Liver (tissue), 9 donors: ENCODE measurements around the gene TNFRSF6B. TPM values are rescaled to one million over a fixed set of nuclear protein-coding genes. Genes with fewer than 3 reads are reported as not detected.

Experiments
- DNase-seq: peaks from one replicate; pipeline ENCODE4 v3.0.0-alpha.2; 2017; ENCODE audit warnings: low spot score
- H3K27ac ChIP-seq, 2 donors: one replicate each; pipeline ENCODE4 v1.7.0; 2013; ENCODE audit warnings: inconsistent platforms in 2 of 2, low read length in 2 of 2, control low read depth in 1 of 2, low read depth in 1 of 2, mild to moderate bottlenecking in 1 of 2
- H3K27me3 ChIP-seq, 4 donors: one replicate each; pipeline versions ENCODE4 v1.6.1 to v1.7.0; 2013; ENCODE audit warnings: low read length in 3 of 4, inconsistent platforms in 1 of 4, mild to moderate bottlenecking in 1 of 4, moderate library complexity in 1 of 4; ENCODE audit not compliant: control insufficient read depth in 4 of 4, insufficient read depth in 4 of 4
- H3K36me3 ChIP-seq, 4 donors: one replicate each; pipeline versions ENCODE4 v1.6.1 to v1.7.0; 2013; ENCODE audit warnings: low read length in 3 of 4, mild to moderate bottlenecking in 3 of 4, low read depth in 1 of 4, moderate library complexity in 1 of 4; ENCODE audit not compliant: control insufficient read depth in 4 of 4, insufficient read depth in 3 of 4
- H3K4me1 ChIP-seq, 4 donors: one replicate each; pipeline versions ENCODE4 v1.6.1 to v1.7.0; 2013; ENCODE audit warnings: low read length in 3 of 4, mild to moderate bottlenecking in 3 of 4, moderate library complexity in 1 of 4; ENCODE audit not compliant: control insufficient read depth in 4 of 4, insufficient read depth in 4 of 4
- H3K4me3 ChIP-seq, 3 donors: one replicate each; pipeline versions ENCODE4 v1.6.1 to v1.7.0; 2013; ENCODE audit warnings: low read length in 3 of 3, control low read depth in 1 of 3, low read depth in 1 of 3, mild to moderate bottlenecking in 1 of 3
- H3K9ac ChIP-seq, 2 donors: one replicate each; pipeline ENCODE4 v1.7.0; 2013; ENCODE audit warnings: low read length in 2 of 2, mild to moderate bottlenecking in 2 of 2, moderate library complexity in 2 of 2, control low read depth in 1 of 2, low read depth in 1 of 2
- H3K9me3 ChIP-seq, 4 donors: one replicate each; pipeline versions ENCODE4 v1.6.1 to v1.7.0; 2013; ENCODE audit warnings: low read length in 3 of 4; ENCODE audit not compliant: control insufficient read depth in 4 of 4
- FOXA1 ChIP-seq: IDR thresholded peaks from 2 replicates; pipeline ENCODE4 v1.6.1; 2016; ENCODE audit warnings: antibody characterized with exemption
- FOXA2 ChIP-seq: IDR thresholded peaks from 2 replicates; pipeline ENCODE4 v1.6.1; 2016; ENCODE audit warnings: antibody characterized with exemption
- GABPA ChIP-seq, 2 donors: IDR thresholded peaks in 1 of 2; conservative IDR thresholded peaks in 1 of 2; 2 replicates each; pipeline ENCODE4 v1.6.1; 2016; ENCODE audit warnings: antibody characterized with exemption in 2 of 2, mild to moderate bottlenecking in 1 of 2, moderate library complexity in 1 of 2
- HNF4A ChIP-seq, 2 donors: conservative IDR thresholded peaks; 2 replicates each; pipeline ENCODE4 v1.6.1; 2016; ENCODE audit warnings: antibody characterized with exemption in 2 of 2, mild to moderate bottlenecking in 2 of 2
- RAD21 ChIP-seq, 2 donors: IDR thresholded peaks; 2 replicates each; pipeline ENCODE4 v1.6.1; 2016; ENCODE audit warnings: antibody characterized with exemption in 2 of 2, mild to moderate bottlenecking in 2 of 2
- REST ChIP-seq: IDR thresholded peaks from 2 replicates; pipeline ENCODE4 v1.6.1; 2016; ENCODE audit warnings: antibody characterized with exemption, mild to moderate bottlenecking
- SP1 ChIP-seq: IDR thresholded peaks from 2 replicates; pipeline ENCODE4 v1.6.1; 2018; ENCODE audit warnings: antibody characterized with exemption, mild to moderate bottlenecking
- YY1 ChIP-seq: IDR thresholded peaks from 2 replicates; pipeline ENCODE4 v1.6.1; 2016; ENCODE audit warnings: antibody characterized with exemption, mild to moderate bottlenecking
- WGBS: extraction: QIAGEN DNeasy Blood & Tissue Kit; methylation state at CpG from one replicate; pipeline ENCODE4 v1.1.7; 2013; 5-methylcytosine and 5-hydroxymethylcytosine counted together
- polyA plus RNA-seq, 2 donors: library from polyadenylated mRNA; stranded (reverse) in 1 of 2; unstranded in 1 of 2; fragments of 200-250 nt in 1 of 2; fragments of >200 nt in 1 of 2; fragmentation: Nextera tagmentation in 1 of 2; extraction: Ambion mirVana in 1 of 2; gene quantifications; one replicate each; pipeline versions ENCODE4 v1.2.1 to v1.2.3, GENCODE V29; 2013 to 2015
- total RNA-seq, 2 donors: library from RNA; depleted of rRNA; stranded (reverse); fragments of >200 nt; gene quantifications; one replicate each; pipeline ENCODE4 v1.2.3, GENCODE V29; 2014
- TF ChIP-seq, protein P1 (sequence below): IDR thresholded peaks from 2 replicates; pipeline ENCODE4 v1.6.1; 2016; ENCODE audit warnings: antibody characterized with exemption
- donor health status: healthy.
- donor health status: healthy.
- donor health status: healthy.
- donor health status: healthy.
- donor health status: healthy.

Gene TNFRSF6B
- total and polyA plus RNA-seq, 4 donors = 0.09 to 0.73 TPM; not detected in 2

DNA sequence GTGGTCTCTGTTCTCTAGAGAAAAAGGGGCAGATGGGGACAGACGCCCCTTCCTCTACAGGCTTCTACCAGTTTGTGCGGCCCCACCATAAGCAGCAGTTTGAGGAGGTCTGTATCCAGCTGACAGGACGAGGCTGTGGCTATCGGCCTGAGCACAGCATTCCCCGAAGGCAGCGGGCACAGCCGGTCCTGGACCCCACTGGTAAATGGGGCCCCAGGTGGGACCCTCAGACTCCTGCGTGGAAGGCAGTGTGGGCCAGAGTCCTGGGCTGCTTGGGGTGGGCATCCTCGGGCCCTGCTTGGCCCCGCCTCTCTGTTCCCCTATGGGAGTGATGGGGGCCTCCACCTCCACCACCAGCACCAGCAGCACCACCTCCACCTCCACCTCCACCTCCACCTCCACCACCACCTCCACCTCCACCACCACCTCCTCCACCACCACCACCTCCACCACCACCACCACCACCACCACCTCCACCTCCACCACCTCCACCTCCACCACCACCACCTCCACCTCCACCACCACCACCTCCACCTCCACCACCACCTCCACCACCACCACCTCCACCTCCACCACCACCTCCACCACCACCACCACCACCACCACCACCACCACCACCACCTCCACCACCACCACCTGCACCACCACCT lies 3.2 kb upstream of the TNFRSF6B start:
- DNase-seq = no peak
- peaks cover 7 to 22% (median 13%) of the 10 kb centered on the region in 4 donors for H3K4me1 ChIP-seq
- H3K9ac ChIP-seq = no peak overlapping the region

GRCh38 chr20:63693733-63694583 lies 2.5 kb upstream of the TNFRSF6B start:
- Histone ChIP-seq H3K27ac (no peak overlapping the region), H3K9ac (no peak overlapping the region), H3K4me1 (peaks cover 7 to 22% (median 13%) of the 10 kb centered on the region in 4 donors), H3K9me3 (no peaks in the 10 kb centered on the region), H3K4me3 (no peak overlapping the region), H3K27me3 (no peaks in the 10 kb centered on the region), H3K36me3 (peaks cover 0 to 3% (median 0%) of the 10 kb centered on the region in 4 donors)
- 96% methylated on average over 21 of the region's 21 CpGs for WGBS
- no peak for DNase-seq
- TF ChIP-seq GABPA (IDR thresholded peaks at IDR 0.05 in 1 of 2, conservative IDR thresholded peaks at IDR 0.05 in 1 of 2) (no peak), REST (no peak), FOXA1 (no peak)

More for the DNA sequence above, 3.2 kb upstream of the TNFRSF6B start:
- Histone ChIP-seq H3K9me3 (no peaks in the 10 kb centered on the region), H3K36me3 (peaks cover 0 to 3% (median 0%) of the 10 kb centered on the region in 4 donors), H3K27ac (no peak overlapping the region), H3K27me3 (no peaks in the 10 kb centered on the region), H3K4me3 (no peak overlapping the region)
- 97% methylated on average over 10 of the region's 10 CpGs for WGBS
- TF ChIP-seq SP1 (no peak), RAD21 (IDR thresholded peaks at IDR 0.05) (no peak), FOXA1 (no peak), YY1 (no peak), FOXA2 (no peak), REST (no peak), HNF4A (conservative IDR thresholded peaks at IDR 0.05) (no peak)
- TF ChIP-seq, protein P1, sequence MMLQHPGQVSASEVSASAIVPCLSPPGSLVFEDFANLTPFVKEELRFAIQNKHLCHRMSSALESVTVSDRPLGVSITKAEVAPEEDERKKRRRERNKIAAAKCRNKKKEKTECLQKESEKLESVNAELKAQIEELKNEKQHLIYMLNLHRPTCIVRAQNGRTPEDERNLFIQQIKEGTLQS = no peak
